WTC11 (cell line): ENCODE measurements around the gene ATG2B. TPM values are rescaled to one million over a fixed set of nuclear protein-coding genes. Genes with fewer than 3 reads are reported as not detected.

ENCODE experiments used
- ATAC-seq: fragments of 200-7000 bp; cut with Tn5 transposase; 2 replicates; pipeline ENCODE4 v1.10.0; 2021; ENCODE audit warnings: mild to moderate bottlenecking, moderate library complexity
- CTCF ChIA-PET: fragments of 300-600 bp; sonication (Branson Sonifier 250); formaldehyde crosslinking; loops from one replicate; lab custom pipeline; 2021; ENCODE audit warnings: antibody characterized with exemption; lab: Charles Lee
- POLR2A ChIA-PET: fragments of 350-600 bp; sonication (Branson Sonifier 250); formaldehyde crosslinking; loops from one replicate; lab custom pipeline; 2021; ENCODE audit warnings: antibody characterized with exemption; lab: Charles Lee
- DNase-seq: peaks from one replicate; pipeline ENCODE4 v3.0.0; 2021; ENCODE audit warnings: low spot score
- H3K27ac Mint-ChIP-seq: 2 replicates; pipeline ENCODE4 v1.8.0; 2021; ENCODE audit warnings: mixed read lengths
- H3K27me3 Mint-ChIP-seq: 2 replicates; pipeline ENCODE4 v1.8.0; 2021; ENCODE audit warnings: low read depth, mild to moderate bottlenecking, moderate library complexity, mixed read lengths
- H3K36me3 Mint-ChIP-seq: 2 replicates; pipeline ENCODE4 v1.8.0; 2021; ENCODE audit warnings: mixed read lengths
- H3K4me1 Mint-ChIP-seq: 2 replicates; pipeline ENCODE4 v1.8.0; 2022; ENCODE audit warnings: mixed read lengths
- H3K4me3 Mint-ChIP-seq: 2 replicates; pipeline ENCODE4 v1.8.0; 2021; ENCODE audit warnings: mild to moderate bottlenecking, moderate library complexity, mixed read lengths
- H3K9me3 Mint-ChIP-seq: 2 replicates; pipeline ENCODE4 v1.8.0; 2021; ENCODE audit warnings: mixed read lengths
- ATF3 ChIP-seq: sonication (generic); formaldehyde crosslinking; conservative IDR thresholded peaks from 2 replicates; pipeline ENCODE4 v1.8.1; 2022; ENCODE audit warnings: mild to moderate bottlenecking, missing genetic modification reagents
- CREM ChIP-seq: sonication (generic); formaldehyde crosslinking; IDR thresholded peaks from 2 replicates; pipeline ENCODE4 v1.8.1; 2022; ENCODE audit warnings: mild to moderate bottlenecking, missing genetic modification reagents, moderate library complexity
- E2F5 ChIP-seq: sonication (generic); formaldehyde crosslinking; IDR thresholded peaks from 2 replicates; pipeline ENCODE4 v1.8.1; 2022; ENCODE audit warnings: mild to moderate bottlenecking, moderate library complexity, missing genetic modification reagents
- ETV6 ChIP-seq: sonication (generic); formaldehyde crosslinking; IDR thresholded peaks from 2 replicates; pipeline ENCODE4 v1.8.1; 2022; ENCODE audit warnings: mild to moderate bottlenecking, missing genetic modification reagents
- FOXP4 ChIP-seq: sonication (generic); formaldehyde crosslinking; IDR thresholded peaks from 2 replicates; pipeline ENCODE4 v1.8.0; 2022; ENCODE audit warnings: mild to moderate bottlenecking, missing genetic modification reagents
- GABPB1 ChIP-seq: sonication (generic); formaldehyde crosslinking; IDR thresholded peaks from 2 replicates; pipeline ENCODE4 v1.8.1; 2023; ENCODE audit warnings: mild to moderate bottlenecking, missing genetic modification reagents
- HMGA2 ChIP-seq: fragments of 250-450 bp; sonication (Bioruptor Pico); IDR thresholded peaks from 2 replicates; pipeline ENCODE4 v1.4.0; 2021; ENCODE audit warnings: mild to moderate bottlenecking, moderate library complexity
- JUN ChIP-seq: sonication (generic); formaldehyde crosslinking; IDR thresholded peaks from 2 replicates; pipeline ENCODE4 v1.8.0; 2023; ENCODE audit warnings: mild to moderate bottlenecking, missing genetic modification reagents
- MAX ChIP-seq: sonication (generic); formaldehyde crosslinking; IDR thresholded peaks from 2 replicates; pipeline ENCODE4 v1.8.0; 2022; ENCODE audit warnings: mild to moderate bottlenecking, missing genetic modification reagents
- PREB ChIP-seq: sonication (generic); formaldehyde crosslinking; IDR thresholded peaks from 2 replicates; pipeline ENCODE4 v1.8.1; 2022; ENCODE audit warnings: mild to moderate bottlenecking, missing genetic modification reagents, moderate library complexity, borderline replicate concordance
- SMAD3 ChIP-seq: sonication (generic); formaldehyde crosslinking; IDR thresholded peaks from 2 replicates; pipeline ENCODE4 v1.8.0; 2022; ENCODE audit warnings: missing genetic modification reagents, mild to moderate bottlenecking, borderline replicate concordance
- TEAD4 ChIP-seq: sonication (generic); formaldehyde crosslinking; IDR thresholded peaks from 2 replicates; pipeline ENCODE4 v1.8.0; 2022; ENCODE audit warnings: mild to moderate bottlenecking, missing genetic modification reagents
- TP53 ChIP-seq: sonication (generic); formaldehyde crosslinking; IDR thresholded peaks from 2 replicates; pipeline ENCODE4 v1.8.1; 2023; ENCODE audit warnings: mild to moderate bottlenecking, missing genetic modification reagents
- USF2 ChIP-seq: sonication (generic); formaldehyde crosslinking; IDR thresholded peaks from 2 replicates; pipeline ENCODE4 v1.8.1; 2023; ENCODE audit warnings: mild to moderate bottlenecking, missing genetic modification reagents, moderate library complexity
- ZBTB21 ChIP-seq: sonication (generic); formaldehyde crosslinking; IDR thresholded peaks from 2 replicates; pipeline ENCODE4 v1.8.1; 2023; ENCODE audit warnings: mild to moderate bottlenecking, missing genetic modification reagents, borderline replicate concordance
- ZBTB43 ChIP-seq: sonication (generic); formaldehyde crosslinking; IDR thresholded peaks from 2 replicates; pipeline ENCODE4 v1.8.1; 2023; ENCODE audit warnings: mild to moderate bottlenecking, missing genetic modification reagents
- ZNF121 ChIP-seq: sonication (generic); formaldehyde crosslinking; IDR thresholded peaks from 2 replicates; pipeline ENCODE4 v1.8.0; 2023; ENCODE audit warnings: missing genetic modification reagents
- ZNF219 ChIP-seq: sonication (generic); formaldehyde crosslinking; IDR thresholded peaks from 2 replicates; pipeline ENCODE4 v1.8.0; 2023; ENCODE audit warnings: missing genetic modification reagents, mild to moderate bottlenecking, borderline replicate concordance
- ZNF416 ChIP-seq: fragments of 250-450 bp; sonication (Bioruptor Pico); IDR thresholded peaks from 2 replicates; pipeline ENCODE4 v1.9.0; 2021; ENCODE audit warnings: mild to moderate bottlenecking, inconsistent platforms
- ZNF512 ChIP-seq: sonication (generic); formaldehyde crosslinking; IDR thresholded peaks from 2 replicates; pipeline ENCODE4 v1.8.1; 2022; ENCODE audit warnings: missing genetic modification reagents, borderline replicate concordance
- ZNF532 ChIP-seq: fragments of 250-450 bp; sonication (Bioruptor Pico); IDR thresholded peaks from 2 replicates; pipeline ENCODE4 v1.9.0; 2021; ENCODE audit warnings: mild to moderate bottlenecking, borderline replicate concordance
- total RNA-seq: library from RNA; stranded (reverse); gene quantifications from 3 replicates; pipeline ENCODE4 v1.2.3, GENCODE V29; 2021

ATG2B gene
- total RNA-seq, 1 experiment from 2014 or later: 10.3 TPM

- POLR2A ChIA-PET: no interaction called here
- TF ChIP-seq MAX (no peak), JUN (CRISPR knock-in tag) (no peak), E2F5 (CRISPR knock-in tag) (no peak), PREB (CRISPR knock-in tag) (no peak), ZNF416 (CRISPR knock-in tag) (no peak)
Measured at GRCh38 chr14:96285667-96286066, 77.5 kb downstream of the ATG2B start.

GRCh38 chr14:96284430-96284829, 78.7 kb downstream of the ATG2B start:
- no peak overlapping the region for H3K4me3 Mint-ChIP-seq
- H3K36me3 Mint-ChIP-seq: peaks cover 4% of the 10 kb centered on the region
- POLR2A ChIA-PET: no interaction called here
- no peaks in the 10 kb centered on the region for H3K9me3 Mint-ChIP-seq
- H3K27me3 Mint-ChIP-seq: no peaks in the 10 kb centered on the region
- H3K4me1 Mint-ChIP-seq: no peaks in the 10 kb centered on the region
- no peak overlapping the region for H3K27ac Mint-ChIP-seq
- DNase-seq: no peak
- TF ChIP-seq GABPB1 (CRISPR knock-in tag): no peak
- TF ChIP-seq TP53: no peak
- no peak for TF ChIP-seq USF2 (CRISPR knock-in tag)
- TF ChIP-seq ETV6 (CRISPR knock-in tag): no peak
- TF ChIP-seq ZBTB21 (CRISPR knock-in tag): no peak
- no peak for TF ChIP-seq ZNF219
- no peak for TF ChIP-seq SMAD3 (CRISPR knock-in tag)
- no peak for TF ChIP-seq ZNF512 (CRISPR knock-in tag)
- TF ChIP-seq ATF3 (CRISPR knock-in tag): no peak
- no peak for TF ChIP-seq CREM (CRISPR knock-in tag)
- no peak for TF ChIP-seq TEAD4
- no peak for TF ChIP-seq ZBTB43 (CRISPR knock-in tag)
- no peak for TF ChIP-seq ZNF416 (CRISPR knock-in tag)
- TF ChIP-seq ZNF532 (CRISPR knock-in tag): no peak
- TF ChIP-seq ZNF121 (CRISPR knock-in tag): no peak
- no peak for TF ChIP-seq FOXP4 (CRISPR knock-in tag)
- TF ChIP-seq HMGA2 (CRISPR knock-in tag): no peak
- CTCF ChIA-PET: interaction anchor here (1.2 kb wide), 1 partner anchor 186 kb away, joined by 3 read pairs; no protein-coding TSS in a partner anchor
- no peak for ATAC-seq

More at GRCh38 chr14:96285667-96286066, 77.5 kb downstream of the ATG2B start:
- Mint-ChIP-seq H3K9me3 (no peaks in the 10 kb centered on the region), H3K4me3 (no peak overlapping the region), H3K4me1 (no peaks in the 10 kb centered on the region), H3K36me3 (peaks cover 12% of the 10 kb centered on the region), H3K27me3 (no peaks in the 10 kb centered on the region), H3K27ac (peak overlapping the region; percentile 62)
- CTCF ChIA-PET: interaction anchor here (0.7 to 2.8 kb wide), 4 partner anchors 10 to 187 kb away, joined by 3 to 11 read pairs (median 6); no protein-coding TSS in a partner anchor
- ATAC-seq (no peak), DNase-seq (no peak)
